ENCODE results near the gene MKI67.
"Not testable (repeated sequence)": the region's sequence is repeated elsewhere in the genome, so short reads cannot be mapped to it uniquely, and the experiment has no call there.

MKI67 gene, protein sequence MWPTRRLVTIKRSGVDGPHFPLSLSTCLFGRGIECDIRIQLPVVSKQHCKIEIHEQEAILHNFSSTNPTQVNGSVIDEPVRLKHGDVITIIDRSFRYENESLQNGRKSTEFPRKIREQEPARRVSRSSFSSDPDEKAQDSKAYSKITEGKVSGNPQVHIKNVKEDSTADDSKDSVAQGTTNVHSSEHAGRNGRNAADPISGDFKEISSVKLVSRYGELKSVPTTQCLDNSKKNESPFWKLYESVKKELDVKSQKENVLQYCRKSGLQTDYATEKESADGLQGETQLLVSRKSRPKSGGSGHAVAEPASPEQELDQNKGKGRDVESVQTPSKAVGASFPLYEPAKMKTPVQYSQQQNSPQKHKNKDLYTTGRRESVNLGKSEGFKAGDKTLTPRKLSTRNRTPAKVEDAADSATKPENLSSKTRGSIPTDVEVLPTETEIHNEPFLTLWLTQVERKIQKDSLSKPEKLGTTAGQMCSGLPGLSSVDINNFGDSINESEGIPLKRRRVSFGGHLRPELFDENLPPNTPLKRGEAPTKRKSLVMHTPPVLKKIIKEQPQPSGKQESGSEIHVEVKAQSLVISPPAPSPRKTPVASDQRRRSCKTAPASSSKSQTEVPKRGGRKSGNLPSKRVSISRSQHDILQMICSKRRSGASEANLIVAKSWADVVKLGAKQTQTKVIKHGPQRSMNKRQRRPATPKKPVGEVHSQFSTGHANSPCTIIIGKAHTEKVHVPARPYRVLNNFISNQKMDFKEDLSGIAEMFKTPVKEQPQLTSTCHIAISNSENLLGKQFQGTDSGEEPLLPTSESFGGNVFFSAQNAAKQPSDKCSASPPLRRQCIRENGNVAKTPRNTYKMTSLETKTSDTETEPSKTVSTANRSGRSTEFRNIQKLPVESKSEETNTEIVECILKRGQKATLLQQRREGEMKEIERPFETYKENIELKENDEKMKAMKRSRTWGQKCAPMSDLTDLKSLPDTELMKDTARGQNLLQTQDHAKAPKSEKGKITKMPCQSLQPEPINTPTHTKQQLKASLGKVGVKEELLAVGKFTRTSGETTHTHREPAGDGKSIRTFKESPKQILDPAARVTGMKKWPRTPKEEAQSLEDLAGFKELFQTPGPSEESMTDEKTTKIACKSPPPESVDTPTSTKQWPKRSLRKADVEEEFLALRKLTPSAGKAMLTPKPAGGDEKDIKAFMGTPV (N-terminal part only)

GRCh38 chr10:128125944-128126764, at the start of gene MKI67:
Gene MKI67, minus strand, starts transcription at chr10:128126423. Its CDS starts 756 bp downstream, at chr10:128125667.
- DNase-seq, result peak; percentile 87
- in situ Hi-C loops (cut with MboI; ENCODE audit: low pct_unique_long_range_greater_than_20kb, low sequenced_read_pairs), result no loop called here

DNA sequence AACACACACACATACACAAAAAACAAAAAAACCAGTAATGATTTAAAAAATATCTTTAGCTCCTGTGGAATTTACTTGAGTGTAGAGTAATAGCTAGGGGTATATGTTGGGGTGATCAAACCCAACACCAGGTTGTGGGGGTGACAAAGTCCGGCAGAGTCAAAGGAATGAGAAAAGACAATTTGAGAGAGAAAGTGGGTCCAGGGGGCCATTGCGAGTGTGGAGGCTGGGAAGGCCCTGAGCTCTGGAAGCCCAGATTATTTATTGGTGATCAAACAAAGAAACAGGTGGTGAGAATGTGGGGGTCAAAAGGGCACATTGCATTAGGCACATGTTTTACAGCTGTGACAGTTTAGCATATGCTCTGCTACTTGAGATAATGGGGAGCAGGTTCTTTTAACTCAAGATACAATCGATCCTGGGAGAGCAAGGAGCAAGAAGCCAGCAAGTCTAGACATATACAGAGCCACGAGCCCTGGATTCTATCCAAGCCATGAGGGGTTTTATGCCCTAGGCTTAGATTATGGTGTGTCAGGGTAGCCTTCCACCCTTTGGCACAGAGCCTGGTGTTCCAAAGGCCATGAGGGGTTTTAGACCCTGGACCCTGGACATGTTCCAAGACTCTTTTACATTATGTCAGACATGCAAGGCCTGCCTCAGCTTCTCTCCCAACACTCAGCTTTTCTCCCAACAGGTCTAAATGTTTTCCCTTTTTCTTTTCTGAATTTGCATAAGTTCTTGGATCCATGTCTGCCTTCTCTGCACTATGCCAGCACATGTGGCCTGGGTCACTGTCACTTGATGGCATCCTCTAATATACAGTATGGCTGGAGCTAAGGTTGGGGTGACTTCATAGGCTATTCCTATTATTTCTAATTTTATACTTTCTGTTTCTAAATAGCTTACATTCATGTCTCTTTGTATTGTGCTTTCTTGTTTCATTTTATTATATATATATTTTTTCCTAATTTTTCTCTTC, 48.6 kb upstream of the MKI67 start:
- in situ Hi-C loops (cut with MboI; ENCODE audit: low pct_unique_long_range_greater_than_20kb, low sequenced_read_pairs), result no loop called here
- no peak for DNase-seq

GRCh38 chr10:128173386-128173785, 47.2 kb upstream of the MKI67 start:
- no peak for DNase-seq
- in situ Hi-C loops (cut with MboI; ENCODE audit: low pct_unique_long_range_greater_than_20kb, low sequenced_read_pairs), result no loop called here

DNA sequence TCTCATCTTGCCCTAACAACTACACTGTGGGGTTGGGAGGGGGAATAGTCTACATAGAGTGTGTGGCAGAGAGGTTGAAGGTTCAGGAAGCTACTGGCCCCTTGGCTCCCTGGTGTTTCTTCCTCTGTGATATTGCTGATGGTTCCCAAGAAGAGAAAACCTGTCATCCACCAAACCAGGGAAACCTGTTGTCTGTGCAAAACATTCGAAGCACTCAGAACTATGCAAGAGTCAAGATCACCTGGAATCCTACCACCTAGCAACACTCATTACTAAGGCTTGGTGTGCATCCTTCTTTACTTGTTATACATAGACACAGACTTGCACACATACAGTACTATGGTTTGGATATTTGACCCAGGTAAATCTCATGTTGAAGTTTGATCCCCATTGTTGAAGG, 46.5 kb upstream of the MKI67 start:
- no peak for DNase-seq
- in situ Hi-C loops (cut with MboI; ENCODE audit: low pct_unique_long_range_greater_than_20kb, low sequenced_read_pairs), result no loop called here

GRCh38 chr10:128169811-128170379, 43.7 kb upstream of the MKI67 start:
- DNase-seq, result no peak
- in situ Hi-C loops (cut with MboI; ENCODE audit: low pct_unique_long_range_greater_than_20kb, low sequenced_read_pairs), result no loop called here

GRCh38 chr10:128167926-128168520, 41.8 kb upstream of the MKI67 start:
- in situ Hi-C loops (cut with MboI; ENCODE audit: low pct_unique_long_range_greater_than_20kb, low sequenced_read_pairs), result no loop called here
- no peak for DNase-seq

- in situ Hi-C loops (cut with MboI; ENCODE audit: low pct_unique_long_range_greater_than_20kb, low sequenced_read_pairs), result not testable (repeated sequence)
Observed at GRCh38 chr10:128167123-128167522, 40.9 kb upstream of the MKI67 start.

GRCh38 chr10:128166151-128166550, 39.9 kb upstream of the MKI67 start:
- DNase-seq, result no peak
- in situ Hi-C loops (cut with MboI; ENCODE audit: low pct_unique_long_range_greater_than_20kb, low sequenced_read_pairs), result no loop called here

More at GRCh38 chr10:128167123-128167522, 40.9 kb upstream of the MKI67 start:
- not testable (repeated sequence) for DNase-seq

DNA sequence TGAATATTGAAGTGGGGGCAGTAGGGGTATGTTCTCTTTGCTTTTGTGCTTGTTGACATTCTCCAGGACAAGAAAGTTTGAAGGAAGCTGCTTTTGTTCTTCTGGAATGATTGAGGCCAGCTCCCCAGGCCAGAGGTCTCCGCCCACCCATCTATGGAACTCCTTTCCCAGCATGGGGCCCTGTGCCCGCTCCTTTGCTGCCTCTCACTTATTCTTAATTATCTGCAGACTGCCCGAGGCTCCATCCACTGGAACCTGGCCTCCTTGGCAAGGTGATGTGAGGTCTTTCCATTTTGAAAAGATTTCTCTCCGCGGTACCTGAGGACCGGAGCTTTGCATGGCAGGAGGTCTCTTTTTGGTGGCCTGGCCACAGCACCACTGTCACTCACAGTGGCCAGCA, 39.3 kb upstream of the MKI67 start:
- in situ Hi-C loops (cut with MboI; ENCODE audit: low pct_unique_long_range_greater_than_20kb, low sequenced_read_pairs), result no loop called here
- no peak for DNase-seq

DNA sequence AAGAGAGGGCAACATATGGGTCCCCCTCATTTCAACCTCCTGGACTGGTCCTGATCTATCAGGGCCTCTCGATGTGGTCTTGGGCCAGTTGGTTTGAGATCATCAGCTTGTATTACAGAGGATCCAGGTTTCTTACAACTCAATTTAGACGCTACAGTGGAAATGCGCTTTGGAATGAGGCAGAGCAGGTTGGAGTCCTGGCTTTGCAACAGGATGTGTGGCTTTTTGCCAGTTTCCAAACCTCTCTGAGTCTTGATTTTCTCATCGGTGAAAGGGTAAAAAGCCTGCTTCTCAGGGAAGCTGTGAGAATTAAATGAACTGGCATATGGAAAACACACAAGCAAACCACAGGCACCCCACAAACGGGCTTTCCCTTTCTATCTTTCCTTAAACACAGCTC, 37.5 kb upstream of the MKI67 start:
- no peak for DNase-seq
- in situ Hi-C loops (cut with MboI; ENCODE audit: low pct_unique_long_range_greater_than_20kb, low sequenced_read_pairs), result no loop called here

DNA sequence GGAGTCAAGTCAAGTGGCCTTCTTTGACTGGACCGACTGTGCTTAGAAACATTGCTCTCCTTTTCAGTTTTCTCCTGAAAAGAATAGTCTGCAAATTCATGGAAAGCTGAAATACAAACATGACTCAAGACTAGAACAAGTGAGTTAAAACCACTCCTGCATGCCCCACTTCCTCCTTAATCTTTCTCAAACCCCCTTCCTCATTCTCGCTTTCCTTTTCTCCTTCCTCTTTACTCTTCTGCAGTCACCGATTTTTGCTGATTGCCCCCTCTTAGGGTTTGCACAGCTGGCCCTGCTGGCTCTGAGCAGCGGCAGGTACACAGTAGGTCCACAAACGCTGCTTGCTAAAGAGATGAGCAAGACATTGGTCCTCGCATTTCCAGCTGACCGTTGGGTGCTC, 34.8 kb upstream of the MKI67 start:
- peak; percentile 55 for DNase-seq
- in situ Hi-C loops (cut with MboI; ENCODE audit: low pct_unique_long_range_greater_than_20kb, low sequenced_read_pairs), result no loop called here

- peak; percentile 16 for DNase-seq
- in situ Hi-C loops (cut with MboI; ENCODE audit: low pct_unique_long_range_greater_than_20kb, low sequenced_read_pairs), result no loop called here
Observed at GRCh38 chr10:128160297-128160711, 34.1 kb upstream of the MKI67 start.

- in situ Hi-C loops (cut with MboI; ENCODE audit: low pct_unique_long_range_greater_than_20kb, low sequenced_read_pairs), result no loop called here
- no peak for DNase-seq
Observed at GRCh38 chr10:128158021-128158795, 32.0 kb upstream of the MKI67 start.

DNA sequence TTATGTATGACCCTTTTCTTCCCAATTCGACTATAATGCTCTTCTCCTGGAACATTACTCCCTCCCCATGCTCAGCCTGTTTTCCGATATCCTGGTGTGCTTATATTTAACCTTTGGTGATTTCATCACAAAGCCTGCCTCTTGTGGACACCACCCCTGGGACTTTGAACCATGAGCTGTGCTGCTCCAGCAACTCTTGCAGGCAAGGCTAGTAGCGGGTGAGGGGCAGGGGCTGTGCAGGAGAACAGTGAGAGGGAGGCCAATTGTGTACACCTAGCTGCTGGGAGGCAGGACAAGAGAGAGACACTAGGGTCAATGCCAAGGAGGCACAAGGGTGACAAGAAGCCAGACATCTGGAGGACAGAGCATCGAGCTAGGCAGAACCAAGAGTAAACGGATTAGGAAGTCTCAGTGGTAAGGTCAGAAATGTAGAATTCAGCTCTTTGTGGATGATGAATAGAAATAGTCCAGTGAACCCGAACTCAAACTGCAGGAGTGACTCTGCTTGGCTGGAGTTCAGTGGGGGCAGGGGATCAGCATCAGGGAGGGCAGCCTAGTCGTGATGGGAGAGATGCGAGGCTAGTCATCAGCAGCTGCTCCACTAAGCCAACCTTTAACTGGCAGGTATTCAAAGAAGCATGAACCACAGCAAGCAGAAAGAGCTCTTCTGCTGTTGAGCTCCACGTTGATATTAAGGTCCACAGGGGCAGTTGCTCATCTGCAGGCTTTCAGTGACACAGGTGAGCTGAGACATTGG, 31.0 kb upstream of the MKI67 start:
- DNase-seq, result no peak
- in situ Hi-C loops (cut with MboI; ENCODE audit: low pct_unique_long_range_greater_than_20kb, low sequenced_read_pairs), result no loop called here

DNA sequence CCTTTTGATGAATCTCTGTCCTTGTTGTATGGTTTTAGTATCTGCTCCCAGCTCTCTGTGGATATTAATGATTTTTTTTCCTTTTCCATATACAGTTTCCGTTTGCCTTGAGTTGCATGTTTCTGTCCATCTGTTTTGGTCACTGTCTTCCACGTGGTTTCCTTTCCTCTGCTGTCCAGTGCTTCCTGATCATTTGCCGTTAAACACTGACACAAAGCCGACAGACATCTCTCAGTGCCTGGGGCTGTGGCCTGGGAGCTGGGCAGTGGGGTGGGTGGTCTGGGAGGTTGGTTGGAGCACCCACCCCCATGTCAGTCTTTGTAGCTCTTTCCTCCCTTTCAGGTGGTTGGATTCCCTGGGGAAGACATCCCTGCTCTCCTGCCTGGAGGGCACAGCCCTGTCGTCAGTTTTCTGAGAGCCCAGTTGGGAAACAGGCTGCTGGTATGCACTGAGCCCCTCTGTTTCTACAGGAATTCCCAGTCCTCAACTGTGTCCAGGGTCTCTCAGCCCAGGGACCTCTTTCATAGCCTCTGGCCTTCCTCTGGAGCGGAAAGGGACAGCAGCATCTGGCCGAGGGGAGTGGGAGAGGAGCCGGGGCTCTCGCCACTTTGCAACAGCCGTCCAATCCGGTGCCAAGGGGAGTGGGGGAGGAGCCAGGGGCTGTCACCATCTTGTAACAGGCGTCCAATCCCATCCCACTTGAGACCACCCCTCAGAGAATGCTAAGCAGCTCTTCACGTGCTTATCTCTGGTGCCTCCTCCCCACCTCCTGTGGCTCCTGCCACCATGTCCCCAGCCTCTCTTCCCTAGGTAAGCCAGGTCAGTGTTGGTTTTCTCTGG, 26.7 kb upstream of the MKI67 start:
- DNase-seq, result no peak
- in situ Hi-C loops (cut with MboI; ENCODE audit: low pct_unique_long_range_greater_than_20kb, low sequenced_read_pairs), result no loop called here

All from KBM-7 (cell line).